IPS-11a (cell line): ENCODE results near the gene MOAP1.
"Not testable (repeated sequence)": the region's sequence is repeated elsewhere in the genome, so short reads cannot be mapped to it uniquely, and the experiment has no call there.

Experiments used
- H3K4me3 ChIP-seq: one replicate; pipeline ENCODE4 v1.5.1; 2013; ENCODE audit warnings: low read depth, low read length, control low read depth

The MOAP1 gene

GRCh38 chr14:93186466-93186865, 1.8 kb upstream of the MOAP1 start:
- H3K4me3 ChIP-seq, result no peak overlapping the region

GRCh38 chr14:93185349-93185720, 638 bp upstream of the MOAP1 start:
- peak overlapping the region; percentile 96 for H3K4me3 ChIP-seq

GRCh38 chr14:93183596-93184317, 940 bp downstream of the MOAP1 start:
- peak overlapping the region; percentile 96 for H3K4me3 ChIP-seq

- H3K4me3 ChIP-seq, result no peak overlapping the region
These were observed 9.2 kb downstream of the MOAP1 start for GRCh38 chr14:93175492-93175891.

- not testable (repeated sequence) for H3K4me3 ChIP-seq
These were observed 10.0 kb downstream of the MOAP1 start for GRCh38 chr14:93174731-93175130.

GRCh38 chr14:93173943-93174395, 10.7 kb downstream of the MOAP1 start:
- no peak overlapping the region for H3K4me3 ChIP-seq

GRCh38 chr14:93171376-93171775, 13.3 kb downstream of the MOAP1 start:
- H3K4me3 ChIP-seq, result no peak overlapping the region

GRCh38 chr14:93170141-93170540, 14.6 kb downstream of the MOAP1 start:
- H3K4me3 ChIP-seq, result not testable (repeated sequence)

- H3K4me3 ChIP-seq, result not testable (repeated sequence)
These were observed 15.1 kb downstream of the MOAP1 start for GRCh38 chr14:93169619-93170018.

- not testable (repeated sequence) for H3K4me3 ChIP-seq
These were observed 16.1 kb downstream of the MOAP1 start for GRCh38 chr14:93168610-93169009.

- not testable (repeated sequence) for H3K4me3 ChIP-seq
These were observed 19.1 kb downstream of the MOAP1 start for GRCh38 chr14:93165271-93166265.

- H3K4me3 ChIP-seq, result no peak overlapping the region
These were observed 21.1 kb downstream of the MOAP1 start for GRCh38 chr14:93163564-93163963.

- H3K4me3 ChIP-seq, result no peak overlapping the region
These were observed 23.2 kb downstream of the MOAP1 start for GRCh38 chr14:93161411-93161940.

- no peak overlapping the region for H3K4me3 ChIP-seq
These were observed 24.3 kb downstream of the MOAP1 start for GRCh38 chr14:93160353-93160801.

GRCh38 chr14:93159625-93160352, 24.9 kb downstream of the MOAP1 start:
- not testable (repeated sequence) for H3K4me3 ChIP-seq

GRCh38 chr14:93158349-93158748, 26.3 kb downstream of the MOAP1 start:
- H3K4me3 ChIP-seq, result not testable (repeated sequence)

- H3K4me3 ChIP-seq, result no peak overlapping the region
These were observed 27.9 kb downstream of the MOAP1 start for GRCh38 chr14:93156693-93157369.

- H3K4me3 ChIP-seq, result no peak overlapping the region
These were observed 29.0 kb downstream of the MOAP1 start for GRCh38 chr14:93155667-93156066.

- H3K4me3 ChIP-seq, result no peak overlapping the region
These were observed 31.6 kb downstream of the MOAP1 start for GRCh38 chr14:93153121-93153520.
